C4-2B (cell line): ENCODE measurements around the gene KISS1.

Experiments used
- H3K27ac ChIP-seq: fragments of 450-650 bp; 2 replicates; pipeline ENCODE4 v1.5.1; 2017
- CTCF ChIP-seq: fragments of 450-650 bp; conservative IDR thresholded peaks from 2 replicates; pipeline ENCODE4 v1.5.1; 2017; ENCODE audit warnings: mild to moderate bottlenecking
- ZFX ChIP-seq: fragments of 450-650 bp; IDR thresholded peaks from 2 replicates; pipeline ENCODE4 v1.6.1; 2017

Gene KISS1

GRCh38 chr1:204177133-204177532 lies 19.2 kb downstream of the KISS1 start:
- H3K27ac ChIP-seq: no peak overlapping the region
- no peak for TF ChIP-seq ZFX
- no peak for TF ChIP-seq CTCF

- TF ChIP-seq ZFX (no peak), CTCF (no peak)
- H3K27ac ChIP-seq: no peak overlapping the region
These were observed 20.2 kb downstream of the KISS1 start for GRCh38 chr1:204176049-204176448.

- no peak for TF ChIP-seq CTCF
- no peak for TF ChIP-seq ZFX
- H3K27ac ChIP-seq: no peak overlapping the region
These were observed 21.3 kb downstream of the KISS1 start for GRCh38 chr1:204174958-204175357.

- TF ChIP-seq ZFX (no peak), CTCF (no peak)
- H3K27ac ChIP-seq: no peak overlapping the region
These were observed 23.8 kb downstream of the KISS1 start for GRCh38 chr1:204172404-204173029.

- no peak overlapping the region for H3K27ac ChIP-seq
- no peak for TF ChIP-seq ZFX
- no peak for TF ChIP-seq CTCF
These were observed 24.5 kb downstream of the KISS1 start for GRCh38 chr1:204171751-204172178.

GRCh38 chr1:204170494-204171155 lies 25.7 kb downstream of the KISS1 start:
- TF ChIP-seq CTCF (no peak), ZFX (no peak)

GRCh38 chr1:204169858-204170257 lies 26.4 kb downstream of the KISS1 start:
- no peak overlapping the region for H3K27ac ChIP-seq
- TF ChIP-seq CTCF (no peak), ZFX (no peak)

More at GRCh38 chr1:204170494-204171155, 25.7 kb downstream of the KISS1 start:
- H3K27ac ChIP-seq: no peak overlapping the region
